ENCODE results near the gene PTGFR. TPM values are rescaled to one million over a fixed set of nuclear protein-coding genes. Genes with fewer than 3 reads are reported as not detected.
A peak's percentile ranks its signal among the peaks of the same experiment; 100 is the strongest.

The PTGFR gene
- 1 to 10 TPM; 3.5 to 8.7 TPM for total RNA-seq

- H3K27me3 ChIP-seq (replicated peaks; ENCODE audit: insufficient read depth), result no peaks in the 10 kb centered on the region
- peak within 1 kb of the TSS; percentile 82 for H3K4me3 ChIP-seq
- H3K36me3 ChIP-seq, result no peaks in the 10 kb centered on the region
- DNase-seq (ENCODE audit: low spot score), result no peak
- H3K27ac ChIP-seq, result peak within 1 kb of the TSS in 1 of 2 donors; percentile 78
- peaks cover 0 to 6% of the 10 kb centered on the region in 2 donors for H3K4me1 ChIP-seq (ENCODE audit: control insufficient read depth in 1 of 2, low read depth in 2 of 2)
- no peak for ATAC-seq (ENCODE audit: insufficient number of reproducible peaks, low FRiP score, low read depth)
- H3K9me3 ChIP-seq, result no peaks in the 10 kb centered on the region
- no peak for TF ChIP-seq CTCF (IDR thresholded peaks at IDR 0.05)
Observed at GRCh38 chr1:78490861-78491450, at the start of gene PTGFR. TSS of gene PTGFR (plus strand) at chr1:78490974. CDS start at chr1:78492744, 1,770 bp downstream.

GRCh38 chr1:78441921-78442320 lies 48.9 kb upstream of the PTGFR start:
- no peaks in the 10 kb centered on the region for H3K9me3 ChIP-seq
- no peak for ATAC-seq (ENCODE audit: insufficient number of reproducible peaks, low FRiP score, low read depth)

GRCh38 chr1:78447086-78447485 lies 43.7 kb upstream of the PTGFR start:
- Histone ChIP-seq H3K4me1 (ENCODE audit: control insufficient read depth in 1 of 2, low read depth in 2 of 2) (no peaks in the 10 kb centered on the region), H3K27me3 (replicated peaks; ENCODE audit: insufficient read depth) (no peaks in the 10 kb centered on the region), H3K4me3 (no peak overlapping the region), H3K27ac (no peak overlapping the region), H3K36me3 (no peaks in the 10 kb centered on the region), H3K9me3 (no peaks in the 10 kb centered on the region)
- no peak for TF ChIP-seq CTCF (IDR thresholded peaks at IDR 0.05)
- DNase-seq (ENCODE audit: low spot score) (no peak), ATAC-seq (ENCODE audit: insufficient number of reproducible peaks, low FRiP score, low read depth) (no peak)

More at GRCh38 chr1:78441921-78442320, 48.9 kb upstream of the PTGFR start:
- H3K27ac ChIP-seq, result no peak overlapping the region
- no peak for DNase-seq (ENCODE audit: low spot score)
- no peak overlapping the region for H3K4me3 ChIP-seq
- no peaks in the 10 kb centered on the region for H3K4me1 ChIP-seq (ENCODE audit: control insufficient read depth in 1 of 2, low read depth in 2 of 2)
- no peaks in the 10 kb centered on the region for H3K27me3 ChIP-seq (replicated peaks; ENCODE audit: insufficient read depth)
- TF ChIP-seq CTCF (IDR thresholded peaks at IDR 0.05), result no peak
- no peaks in the 10 kb centered on the region for H3K36me3 ChIP-seq

GRCh38 chr1:78464449-78464891 lies 26.3 kb upstream of the PTGFR start:
- H3K4me1 ChIP-seq (ENCODE audit: control insufficient read depth in 1 of 2, low read depth in 2 of 2), result no peaks in the 10 kb centered on the region
- H3K4me3 ChIP-seq, result no peak overlapping the region
- no peaks in the 10 kb centered on the region for H3K36me3 ChIP-seq
- no peak for TF ChIP-seq CTCF (IDR thresholded peaks at IDR 0.05)
- H3K27me3 ChIP-seq (replicated peaks; ENCODE audit: insufficient read depth), result no peaks in the 10 kb centered on the region
- DNase-seq (ENCODE audit: low spot score) (no peak), ATAC-seq (ENCODE audit: insufficient number of reproducible peaks, low FRiP score, low read depth) (no peak)
- no peak overlapping the region for H3K27ac ChIP-seq
- peaks cover 6% of the 10 kb centered on the region for H3K9me3 ChIP-seq

GRCh38 chr1:78465143-78465542 lies 25.6 kb upstream of the PTGFR start:
- H3K9me3 ChIP-seq, result peaks cover 6% of the 10 kb centered on the region
- DNase-seq (ENCODE audit: low spot score), result no peak
- H3K4me3 ChIP-seq, result no peak overlapping the region
- H3K4me1 ChIP-seq (ENCODE audit: control insufficient read depth in 1 of 2, low read depth in 2 of 2), result no peaks in the 10 kb centered on the region
- H3K27ac ChIP-seq, result no peak overlapping the region
- ATAC-seq (ENCODE audit: insufficient number of reproducible peaks, low FRiP score, low read depth), result no peak
- no peaks in the 10 kb centered on the region for H3K36me3 ChIP-seq
- no peak for TF ChIP-seq CTCF (IDR thresholded peaks at IDR 0.05)
- no peaks in the 10 kb centered on the region for H3K27me3 ChIP-seq (replicated peaks; ENCODE audit: insufficient read depth)
